ENCODE data around the gene HOXB8. TPM values are rescaled to one million over a fixed set of nuclear protein-coding genes. Genes with fewer than 3 reads are reported as not detected.

HOXB8 gene
- total RNA-seq, 1 donor from 2014 or later = not detected

DNA sequence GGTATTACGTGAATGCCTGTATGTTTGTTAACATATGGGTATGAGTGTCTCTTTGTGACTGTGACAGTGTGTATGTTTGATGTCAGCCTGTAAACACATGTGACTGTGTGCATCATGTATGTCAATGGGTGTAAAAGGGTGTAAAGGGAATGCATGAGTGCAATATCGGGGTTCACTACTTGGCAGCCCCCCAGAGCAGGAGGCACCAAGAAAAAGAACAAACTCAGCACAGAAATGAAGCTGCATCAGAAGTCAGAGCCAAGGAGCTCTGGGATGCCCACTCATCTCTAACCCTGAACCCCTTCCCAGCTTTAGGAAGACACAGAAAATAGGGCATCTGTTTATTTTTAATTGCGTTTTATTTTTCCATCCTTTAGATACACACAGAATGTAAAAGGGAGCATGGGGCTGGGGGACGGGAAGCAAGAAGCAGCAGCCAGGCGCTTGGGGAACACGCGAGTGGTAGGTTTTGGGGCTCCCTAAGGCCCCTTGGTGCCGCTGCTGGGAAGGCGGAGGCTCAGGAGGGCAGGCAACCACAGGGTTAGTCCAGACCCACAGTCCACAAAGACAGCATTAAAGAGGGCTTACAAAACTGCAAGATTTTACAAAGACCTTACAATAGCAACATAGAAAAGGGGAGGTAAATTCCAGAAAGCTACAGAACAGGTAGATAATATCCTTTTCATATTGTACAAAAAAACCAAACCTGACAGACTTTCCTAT lies 8.0 kb downstream of the HOXB8 start:
- H3K4me1 ChIP-seq = no peaks in the 10 kb centered on the region
- Mint-ChIP-seq H3K4me3 (no peak overlapping the region), H3K9me3 (peaks cover 13% of the 10 kb centered on the region), H3K27ac (no peak overlapping the region), H3K27me3 (ENCODE audit: insufficient read depth, low read depth) (peaks cover 91% of the 10 kb centered on the region), H3K36me3 (no peaks in the 10 kb centered on the region), H3K4me1 (peaks cover 4% of the 10 kb centered on the region)
- H3K79me2 ChIP-seq (ENCODE audit: low read depth) = no peaks in the 10 kb centered on the region
- peaks cover 100% of the 10 kb centered on the region for H3K27me3 ChIP-seq
- H3F3A ChIP-seq (ENCODE audit: low read depth) = peaks cover 1% of the 10 kb centered on the region
- H3K4me2 ChIP-seq = no peak overlapping the region
- H3K9ac ChIP-seq = no peak overlapping the region
- DNase-seq (ENCODE audit: low spot score) = no peak
- H2AFZ ChIP-seq (replicated peaks) = no peak overlapping the region
- H3K36me3 ChIP-seq = no peaks in the 10 kb centered on the region
- H3K9me3 ChIP-seq (ENCODE audit: low read depth) = no peaks in the 10 kb centered on the region
- H3K4me3 ChIP-seq = no peak overlapping the region
- peaks cover 93% of the 10 kb centered on the region for H4K20me1 ChIP-seq (ENCODE audit: low read depth)
- TF ChIP-seq, protein P1, sequence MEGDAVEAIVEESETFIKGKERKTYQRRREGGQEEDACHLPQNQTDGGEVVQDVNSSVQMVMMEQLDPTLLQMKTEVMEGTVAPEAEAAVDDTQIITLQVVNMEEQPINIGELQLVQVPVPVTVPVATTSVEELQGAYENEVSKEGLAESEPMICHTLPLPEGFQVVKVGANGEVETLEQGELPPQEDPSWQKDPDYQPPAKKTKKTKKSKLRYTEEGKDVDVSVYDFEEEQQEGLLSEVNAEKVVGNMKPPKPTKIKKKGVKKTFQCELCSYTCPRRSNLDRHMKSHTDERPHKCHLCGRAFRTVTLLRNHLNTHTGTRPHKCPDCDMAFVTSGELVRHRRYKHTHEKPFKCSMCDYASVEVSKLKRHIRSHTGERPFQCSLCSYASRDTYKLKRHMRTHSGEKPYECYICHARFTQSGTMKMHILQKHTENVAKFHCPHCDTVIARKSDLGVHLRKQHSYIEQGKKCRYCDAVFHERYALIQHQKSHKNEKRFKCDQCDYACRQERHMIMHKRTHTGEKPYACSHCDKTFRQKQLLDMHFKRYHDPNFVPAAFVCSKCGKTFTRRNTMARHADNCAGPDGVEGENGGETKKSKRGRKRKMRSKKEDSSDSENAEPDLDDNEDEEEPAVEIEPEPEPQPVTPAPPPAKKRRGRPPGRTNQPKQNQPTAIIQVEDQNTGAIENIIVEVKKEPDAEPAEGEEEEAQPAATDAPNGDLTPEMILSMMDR (IDR thresholded peaks at IDR 0.05) = no peak
- no peak for TF ChIP-seq EZH2phosphoT487 (IDR thresholded peaks at IDR 0.05)
- TF ChIP-seq EZH2 (IDR thresholded peaks at IDR 0.05) = no peak
- H3K27ac ChIP-seq = no peak overlapping the region

- Histone ChIP-seq H3K4me3 (no peak overlapping the region), H3K27ac (no peak overlapping the region), H2AFZ (replicated peaks) (no peak overlapping the region), H3K4me1 (no peaks in the 10 kb centered on the region), H3F3A (ENCODE audit: low read depth) (no peaks in the 10 kb centered on the region), H3K9ac (no peak overlapping the region), H3K27me3 (peaks cover 100% of the 10 kb centered on the region), H3K9me3 (ENCODE audit: low read depth) (no peaks in the 10 kb centered on the region), H3K36me3 (no peaks in the 10 kb centered on the region), H3K4me2 (no peak overlapping the region), H3K79me2 (ENCODE audit: low read depth) (no peaks in the 10 kb centered on the region), H4K20me1 (ENCODE audit: low read depth) (peaks cover 93% of the 10 kb centered on the region)
- peak; percentile 48 for DNase-seq (ENCODE audit: low spot score)
- Mint-ChIP-seq H3K4me3 (no peak overlapping the region), H3K9me3 (peaks cover 13% of the 10 kb centered on the region), H3K27me3 (ENCODE audit: insufficient read depth, low read depth) (peaks cover 93% of the 10 kb centered on the region), H3K4me1 (peaks cover 4% of the 10 kb centered on the region), H3K27ac (no peak overlapping the region), H3K36me3 (no peaks in the 10 kb centered on the region)
- TF ChIP-seq EZH2 (IDR thresholded peaks at IDR 0.05) (peak; percentile 100), EZH2phosphoT487 (IDR thresholded peaks at IDR 0.05) (peak; percentile 92)
- TF ChIP-seq, protein P1 (IDR thresholded peaks at IDR 0.05) = no peak
Observed at GRCh38 chr17:48605991-48606891, 8.9 kb downstream of the HOXB8 start.

DNA sequence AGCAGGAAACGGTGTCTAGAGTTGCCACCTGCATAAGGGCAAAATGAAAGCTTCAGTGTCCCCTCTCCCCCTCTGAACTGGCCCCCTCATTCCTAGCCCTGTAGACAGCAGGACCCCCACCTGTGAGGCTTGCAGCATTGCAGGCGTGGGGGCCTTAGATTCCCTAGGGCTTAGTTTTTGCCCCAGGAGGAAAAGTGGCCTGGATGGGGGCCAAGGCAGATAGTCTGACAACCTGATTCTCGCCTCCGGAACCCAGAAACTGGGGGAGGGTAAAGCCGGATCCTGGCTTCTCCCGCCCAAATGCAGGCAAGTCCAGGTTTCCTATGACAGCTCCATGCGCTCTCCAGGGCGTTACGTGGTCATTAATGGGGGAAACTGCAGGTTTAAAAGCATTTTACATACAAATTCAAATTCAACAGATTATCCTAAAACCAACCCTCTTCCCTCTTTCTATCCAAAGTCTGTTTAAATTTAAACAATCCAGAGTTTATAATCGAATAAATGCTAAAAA lies 9.6 kb downstream of the HOXB8 start:
- Histone ChIP-seq H3K9me3 (ENCODE audit: low read depth) (no peaks in the 10 kb centered on the region), H3K4me3 (no peak overlapping the region), H3K4me2 (no peak overlapping the region), H3K27me3 (peaks cover 100% of the 10 kb centered on the region), H3K36me3 (no peaks in the 10 kb centered on the region), H2AFZ (replicated peaks) (no peak overlapping the region), H3F3A (ENCODE audit: low read depth) (no peaks in the 10 kb centered on the region), H4K20me1 (ENCODE audit: low read depth) (peaks cover 94% of the 10 kb centered on the region), H3K9ac (no peak overlapping the region), H3K27ac (no peak overlapping the region), H3K79me2 (ENCODE audit: low read depth) (no peaks in the 10 kb centered on the region), H3K4me1 (no peaks in the 10 kb centered on the region)
- Mint-ChIP-seq H3K27me3 (ENCODE audit: insufficient read depth, low read depth) (peaks cover 93% of the 10 kb centered on the region), H3K4me1 (no peaks in the 10 kb centered on the region), H3K4me3 (no peak overlapping the region), H3K36me3 (no peaks in the 10 kb centered on the region), H3K27ac (no peak overlapping the region), H3K9me3 (peaks cover 13% of the 10 kb centered on the region)
- TF ChIP-seq, protein P1 (IDR thresholded peaks at IDR 0.05) = no peak
- TF ChIP-seq EZH2 (IDR thresholded peaks at IDR 0.05) (no peak), EZH2phosphoT487 (IDR thresholded peaks at IDR 0.05) (no peak)
- no peak for DNase-seq (ENCODE audit: low spot score)
